GM12801 (cell line): Measurements from ENCODE around the gene GGN.

Experiments used
- CTCF ChIP-seq: IDR thresholded peaks from one replicate; pipeline ENCODE4 v1.5.1; 2011; ENCODE audit warnings: control low read depth; ENCODE audit not compliant: insufficient read length; ENCODE audit errors: extremely low read depth

The GGN gene

GRCh38 chr19:38351865-38352395, 35.9 kb downstream of the GGN start:
- no peak for TF ChIP-seq CTCF

- no peak for TF ChIP-seq CTCF
Measured at GRCh38 chr19:38350883-38351282, 37.0 kb downstream of the GGN start.

GRCh38 chr19:38346837-38347236, 41.0 kb downstream of the GGN start:
- TF ChIP-seq CTCF = no peak

- TF ChIP-seq CTCF = no peak
Measured at GRCh38 chr19:38340927-38341326, 46.9 kb downstream of the GGN start.

GRCh38 chr19:38337360-38337653, 50.5 kb downstream of the GGN start:
- TF ChIP-seq CTCF = no peak

GRCh38 chr19:38336638-38337359, 51.0 kb downstream of the GGN start:
- TF ChIP-seq CTCF = no peak

GRCh38 chr19:38335949-38336637, 51.7 kb downstream of the GGN start:
- TF ChIP-seq CTCF = no peak
